Loucy (cell line): ENCODE measurements around the gene BBS2.

Experiments
- H2AFZ ChIP-seq: fragments of 200-600 bp; sonication (generic); 2 replicates; pipeline ENCODE4 v1.6.0; 2016; ENCODE audit warnings: antibody characterized with exemption, mild to moderate bottlenecking, low read length, moderate library complexity
- H3F3A ChIP-seq: fragments of 200-600 bp; 2 replicates; pipeline ENCODE4 v1.6.0; 2016; ENCODE audit warnings: antibody characterized with exemption, low read depth, mild to moderate bottlenecking
- H3K27me3 ChIP-seq: fragments of 200-600 bp; sonication (generic); 2 replicates; pipeline ENCODE4 v1.6.1; 2014; ENCODE audit warnings: low read length, mild to moderate bottlenecking; ENCODE audit not compliant: insufficient read depth, poor library complexity, severe bottlenecking
- H3K36me3 ChIP-seq: fragments of 200-600 bp; sonication (generic); 2 replicates; pipeline ENCODE4 v1.6.1; 2016; ENCODE audit warnings: low read length; ENCODE audit not compliant: insufficient read depth
- H3K4me1 ChIP-seq: fragments of 200-600 bp; sonication (generic); 2 replicates; pipeline ENCODE4 v1.5.1; 2014; ENCODE audit warnings: low read length, mild to moderate bottlenecking; ENCODE audit not compliant: insufficient read depth, poor library complexity, severe bottlenecking
- H3K4me2 ChIP-seq: fragments of 200-600 bp; sonication (generic); 2 replicates; pipeline ENCODE4 v1.6.0; 2014; ENCODE audit warnings: antibody characterized with exemption, low read length, low read depth, mild to moderate bottlenecking; ENCODE audit not compliant: poor library complexity, severe bottlenecking
- H3K4me3 ChIP-seq: fragments of 200-600 bp; sonication (generic); 2 replicates; pipeline ENCODE4 v1.5.1; 2014; ENCODE audit warnings: low read length, mild to moderate bottlenecking, mixed read lengths; ENCODE audit not compliant: poor library complexity, severe bottlenecking
- H3K79me2 ChIP-seq: fragments of 200-600 bp; sonication (generic); 2 replicates; pipeline ENCODE4 v1.6.1; 2014; ENCODE audit warnings: low read length; ENCODE audit not compliant: insufficient read depth
- H3K9ac ChIP-seq: fragments of 200-600 bp; sonication (generic); 2 replicates; pipeline ENCODE4 v1.6.0; 2014; ENCODE audit warnings: mild to moderate bottlenecking, low read depth, low read length, moderate library complexity; ENCODE audit not compliant: poor library complexity, severe bottlenecking
- H3K9me2 ChIP-seq: fragments of 200-600 bp; sonication (generic); replicated peaks from 2 replicates; pipeline ENCODE4 v1.6.1; 2016; ENCODE audit warnings: low read depth, low read length, mixed read lengths
- H3K9me3 ChIP-seq: fragments of 200-600 bp; sonication (generic); 2 replicates; pipeline ENCODE4 v1.6.1; 2014; ENCODE audit warnings: mild to moderate bottlenecking, antibody characterized with exemption, low read length, low read depth; ENCODE audit not compliant: insufficient read depth
- H4K20me1 ChIP-seq: fragments of 200-600 bp; sonication (generic); 2 replicates; pipeline ENCODE4 v1.6.0; 2014; ENCODE audit warnings: antibody characterized with exemption, low read length, mild to moderate bottlenecking; ENCODE audit not compliant: insufficient read depth, poor library complexity, severe bottlenecking
- CTCF ChIP-seq: fragments of 200-600 bp; sonication (generic); conservative IDR thresholded peaks from 2 replicates; pipeline ENCODE4 v1.5.1; 2014; ENCODE audit warnings: mild to moderate bottlenecking, antibody characterized with exemption, low read length
- EZH2phosphoT487 ChIP-seq: fragments of 200-600 bp; IDR thresholded peaks from 2 replicates; pipeline ENCODE4 v1.6.1; 2018; ENCODE audit warnings: antibody characterized with exemption, mild to moderate bottlenecking, moderate library complexity, borderline replicate concordance

BBS2 gene

GRCh38 chr16:56554441-56554840, 34.6 kb upstream of the BBS2 start:
- Histone ChIP-seq H3K9me3 (no peaks in the 10 kb centered on the region), H3K4me1 (peaks cover 29% of the 10 kb centered on the region), H3K9ac (no peak overlapping the region), H3K9me2 (no peaks in the 10 kb centered on the region), H3K4me2 (no peak overlapping the region), H4K20me1 (no peaks in the 10 kb centered on the region), H2AFZ (no peak overlapping the region), H3K79me2 (no peaks in the 10 kb centered on the region), H3K27me3 (no peaks in the 10 kb centered on the region), H3K36me3 (no peaks in the 10 kb centered on the region), H3F3A (peaks cover 2% of the 10 kb centered on the region; the same call in 1 of the 2 replicates), H3K4me3 (no peak overlapping the region)
- TF ChIP-seq CTCF: no peak
- TF ChIP-seq EZH2phosphoT487: no peak

- H3K79me2 ChIP-seq: no peaks in the 10 kb centered on the region
- H3K27me3 ChIP-seq: no peaks in the 10 kb centered on the region
- H3K4me3 ChIP-seq: peak overlapping the region; percentile 41
- no peak for TF ChIP-seq EZH2phosphoT487
- TF ChIP-seq CTCF: no peak
- no peaks in the 10 kb centered on the region for H3K9me2 ChIP-seq
- H3K9ac ChIP-seq: peak overlapping the region; percentile 62
- H4K20me1 ChIP-seq: no peaks in the 10 kb centered on the region
- H3K36me3 ChIP-seq: no peaks in the 10 kb centered on the region
- H3K4me1 ChIP-seq: peaks cover 43% of the 10 kb centered on the region
- peaks cover 2% of the 10 kb centered on the region; the same call in 1 of the 2 replicates for H3F3A ChIP-seq
- H2AFZ ChIP-seq: peak overlapping the region; percentile 75
- H3K4me2 ChIP-seq: peak overlapping the region; percentile 73
- no peaks in the 10 kb centered on the region for H3K9me3 ChIP-seq
Observed at GRCh38 chr16:56551796-56552738, 32.2 kb upstream of the BBS2 start.

- peaks cover 2% of the 10 kb centered on the region; the same call in 1 of the 2 replicates for H3F3A ChIP-seq
- no peaks in the 10 kb centered on the region for H3K9me3 ChIP-seq
- H3K4me3 ChIP-seq: no peak overlapping the region
- H4K20me1 ChIP-seq: no peaks in the 10 kb centered on the region
- H3K36me3 ChIP-seq: no peaks in the 10 kb centered on the region
- no peak overlapping the region for H3K4me2 ChIP-seq
- no peak for TF ChIP-seq CTCF
- TF ChIP-seq EZH2phosphoT487: no peak
- H3K9ac ChIP-seq: no peak overlapping the region
- H2AFZ ChIP-seq: peak overlapping the region; percentile 37; the same call in 1 of the 2 replicates
- H3K9me2 ChIP-seq: no peaks in the 10 kb centered on the region
- no peaks in the 10 kb centered on the region for H3K79me2 ChIP-seq
- peaks cover 47% of the 10 kb centered on the region for H3K4me1 ChIP-seq
- no peaks in the 10 kb centered on the region for H3K27me3 ChIP-seq
Observed at GRCh38 chr16:56549744-56550385, 30.0 kb upstream of the BBS2 start.
